Osteocyte (in vitro differentiated cells): ENCODE data around the gene GSTM2. TPM values are rescaled to one million over a fixed set of nuclear protein-coding genes. Genes with fewer than 3 reads are reported as not detected.
A peak's percentile ranks its signal among the peaks of the same experiment; 100 is the strongest.

ENCODE experiments used
- DNase-seq: peaks from one replicate; pipeline ENCODE4 v3.0.0; 2021; ENCODE audit warnings: mixed read lengths; ENCODE audit not compliant: unreplicated experiment; ENCODE audit errors: extremely low spot score
- H3K27ac Mint-ChIP-seq: one replicate; pipeline ENCODE4 v1.8.0; 2021; ENCODE audit warnings: mild to moderate bottlenecking, mixed read lengths; ENCODE audit not compliant: unreplicated experiment
- H3K27me3 Mint-ChIP-seq: one replicate; pipeline ENCODE4 v1.8.0; 2021; ENCODE audit warnings: mixed read lengths; ENCODE audit not compliant: unreplicated experiment
- H3K36me3 Mint-ChIP-seq: one replicate; pipeline ENCODE4 v1.8.0; 2021; ENCODE audit warnings: mixed read lengths; ENCODE audit not compliant: unreplicated experiment
- H3K4me1 Mint-ChIP-seq: one replicate; pipeline ENCODE4 v1.8.0; 2021; ENCODE audit warnings: mixed read lengths; ENCODE audit not compliant: unreplicated experiment
- H3K4me3 Mint-ChIP-seq: one replicate; pipeline ENCODE4 v1.8.0; 2021; ENCODE audit warnings: mild to moderate bottlenecking, moderate library complexity, mixed read lengths; ENCODE audit not compliant: unreplicated experiment
- H3K9me3 Mint-ChIP-seq: one replicate; pipeline ENCODE4 v1.8.0; 2021; ENCODE audit warnings: mixed read lengths; ENCODE audit not compliant: unreplicated experiment
- CTCF ChIP-seq: fragments of 200-600 bp; sonication (generic); IDR thresholded peaks from 2 replicates; pipeline ENCODE4 v1.5.0; 2021; ENCODE audit warnings: antibody characterized with exemption, mild to moderate bottlenecking, moderate library complexity
- total RNA-seq: library from RNA; stranded (reverse); gene quantifications from 2 replicates; pipeline ENCODE4 v1.2.1, GENCODE V29; 2021

Gene GSTM2
- total RNA-seq, 1 donor from 2014 or later = 39.0 TPM

- no peaks in the 10 kb centered on the region for H3K9me3 Mint-ChIP-seq
- peaks cover 21% of the 10 kb centered on the region for H3K36me3 Mint-ChIP-seq
- DNase-seq = peak; percentile 78
- no peaks in the 10 kb centered on the region for H3K27me3 Mint-ChIP-seq
- peaks cover 34% of the 10 kb centered on the region for H3K4me1 Mint-ChIP-seq
- TF ChIP-seq CTCF = no peak
- H3K4me3 Mint-ChIP-seq = no peak overlapping the region
- H3K27ac Mint-ChIP-seq = peak overlapping the region; percentile 14
These were observed 43.5 kb upstream of the GSTM2 start for GRCh38 chr1:109624201-109625010.

GRCh38 chr1:109625176-109625575, 42.7 kb upstream of the GSTM2 start:
- H3K9me3 Mint-ChIP-seq = no peaks in the 10 kb centered on the region
- no peaks in the 10 kb centered on the region for H3K27me3 Mint-ChIP-seq
- peaks cover 33% of the 10 kb centered on the region for H3K4me1 Mint-ChIP-seq
- TF ChIP-seq CTCF = no peak
- DNase-seq = peak; percentile 81
- no peak overlapping the region for H3K4me3 Mint-ChIP-seq
- no peak overlapping the region for H3K27ac Mint-ChIP-seq
- peaks cover 27% of the 10 kb centered on the region for H3K36me3 Mint-ChIP-seq

- H3K4me1 Mint-ChIP-seq = peaks cover 33% of the 10 kb centered on the region
- H3K27me3 Mint-ChIP-seq = no peaks in the 10 kb centered on the region
- no peaks in the 10 kb centered on the region for H3K9me3 Mint-ChIP-seq
- peaks cover 27% of the 10 kb centered on the region for H3K36me3 Mint-ChIP-seq
- TF ChIP-seq CTCF = no peak
- H3K27ac Mint-ChIP-seq = no peak overlapping the region
- no peak overlapping the region for H3K4me3 Mint-ChIP-seq
- DNase-seq = peak; percentile 81
These were observed 42.0 kb upstream of the GSTM2 start for GRCh38 chr1:109625601-109626560.

GRCh38 chr1:109626682-109627408, 41.0 kb upstream of the GSTM2 start:
- TF ChIP-seq CTCF = no peak
- DNase-seq = peak; percentile 77
- no peaks in the 10 kb centered on the region for H3K27me3 Mint-ChIP-seq
- H3K4me1 Mint-ChIP-seq = peaks cover 27% of the 10 kb centered on the region
- H3K4me3 Mint-ChIP-seq = no peak overlapping the region
- no peak overlapping the region for H3K27ac Mint-ChIP-seq
- no peaks in the 10 kb centered on the region for H3K9me3 Mint-ChIP-seq
- H3K36me3 Mint-ChIP-seq = peaks cover 35% of the 10 kb centered on the region
